H1 (cell line): Measurements from ENCODE around the gene GRHL3. TPM values are rescaled to one million over a fixed set of nuclear protein-coding genes. Genes with fewer than 3 reads are reported as not detected.

ENCODE experiments used
- CTCF ChIA-PET: fragments of 300-600 bp; sonication (Branson Sonifier 250); formaldehyde crosslinking; loops from one replicate; lab custom pipeline; 2021; ENCODE audit not compliant: partially characterized antibody; lab: Charles Lee
- POLR2A ChIA-PET: fragments of 300-600 bp; sonication (Branson Sonifier 250); formaldehyde crosslinking; loops from one replicate; lab custom pipeline; 2021; ENCODE audit warnings: inconsistent platforms; ENCODE audit not compliant: partially characterized antibody; lab: Charles Lee
- DNase-seq, 2 experiments: peaks; one replicate each; pipeline versions ENCODE4 v3.0.0 to v3.0.0-alpha.2; 2010 to 2022; ENCODE audit warnings: low spot score in 2 of 2, low read depth in 1 of 2, mixed read lengths in 1 of 2
- FAIRE-seq: peaks from 2 replicates; lab custom pipeline; 2011; peaks lifted over from hg19 to GRCh38; lab: Jason Lieb, UNC
- H2AFZ ChIP-seq: 2 replicates; pipeline ENCODE4 v1.8.1; 2012; ENCODE audit warnings: low read length, inconsistent platforms
- H2AK5ac ChIP-seq: 2 replicates; pipeline ENCODE4 v1.6.1; 2013; ENCODE audit warnings: low read depth, low read length
- H2BK120ac ChIP-seq: replicated peaks from 2 replicates; pipeline ENCODE3; 2013; ENCODE audit warnings: low read depth, low read length, inconsistent platforms
- H2BK12ac ChIP-seq: 2 replicates; pipeline ENCODE4 v1.6.1; 2013; ENCODE audit warnings: low read depth, low read length
- H2BK15ac ChIP-seq: 2 replicates; pipeline ENCODE4 v1.6.1; 2013; ENCODE audit warnings: low read length
- H2BK20ac ChIP-seq: 2 replicates; pipeline ENCODE4 v1.6.1; 2013; ENCODE audit warnings: low read length
- H2BK5ac ChIP-seq: 2 replicates; pipeline ENCODE4 v1.6.1; 2013; ENCODE audit warnings: low read depth, low read length
- H3K14ac ChIP-seq: 2 replicates; pipeline ENCODE4 v1.6.1; 2013; ENCODE audit warnings: inconsistent platforms; ENCODE audit not compliant: insufficient read length
- H3K18ac ChIP-seq: 2 replicates; pipeline ENCODE4 v1.6.1; 2013; ENCODE audit warnings: low read length; ENCODE audit errors: extremely low read depth
- H3K23ac ChIP-seq: 2 replicates; pipeline ENCODE4 v1.6.1; 2013; ENCODE audit warnings: inconsistent platforms; ENCODE audit not compliant: insufficient read length
- H3K23me2 ChIP-seq: 2 replicates; pipeline ENCODE4 v1.6.1; 2013; ENCODE audit warnings: low read depth, low read length
- H3K27ac ChIP-seq: 2 replicates; pipeline ENCODE4 v1.6.1; 2011; ENCODE audit warnings: low read depth, low read length, inconsistent platforms
- H3K27me3 ChIP-seq, 4 experiments: replicated peaks in 1 of 4; 1 replicate in 1 of 4; 2 replicates in 3 of 4; pipeline versions ENCODE4 v1.6.1 to v1.8.1; 2011 to 2013; ENCODE audit warnings: low read length in 3 of 4, mild to moderate bottlenecking in 3 of 4, inconsistent platforms in 2 of 4, mixed read lengths in 2 of 4, moderate library complexity in 1 of 4; ENCODE audit not compliant: control insufficient read depth in 3 of 4, insufficient read depth in 3 of 4; ENCODE audit errors: extremely low read depth in 1 of 4
- H3K36me3 ChIP-seq, 4 experiments: 2 replicates each; pipeline versions ENCODE4 v1.6.1 to v1.8.1; 2011 to 2013; ENCODE audit warnings: mild to moderate bottlenecking in 4 of 4, low read length in 3 of 4, moderate library complexity in 2 of 4, control low read depth in 1 of 4, inconsistent platforms in 1 of 4; ENCODE audit not compliant: insufficient read depth in 4 of 4, control insufficient read depth in 2 of 4
- H3K4ac ChIP-seq: replicated peaks from 2 replicates; pipeline ENCODE3; 2013; ENCODE audit warnings: low read length, low read depth, mixed read lengths, inconsistent platforms; ENCODE audit not compliant: insufficient read length
- H3K4me1 ChIP-seq, 4 experiments: replicated peaks in 1 of 4; 1 replicate in 1 of 4; 2 replicates in 3 of 4; pipeline versions ENCODE4 v1.6.1 to v1.8.1; 2011 to 2013; ENCODE audit warnings: low read length in 3 of 4, inconsistent platforms in 2 of 4, mixed read lengths in 1 of 4; ENCODE audit not compliant: insufficient read depth in 4 of 4, control insufficient read depth in 3 of 4
- H3K4me2 ChIP-seq, 2 experiments: 2 replicates each; pipeline versions ENCODE4 v1.6.1 to v1.8.1; 2011 to 2013; ENCODE audit warnings: low read depth in 2 of 2, low read length in 2 of 2, control low read depth in 1 of 2, inconsistent platforms in 1 of 2, mild to moderate bottlenecking in 1 of 2; ENCODE audit not compliant: insufficient read depth in 1 of 2
- H3K4me3 ChIP-seq, 4 experiments: fragments of 200-600, 300-600 bp in 1 of 4; sonication (generic), shearing (Covaris generic), sonication (Bioruptor Twin) in 1 of 4; 2 replicates each; pipeline versions ENCODE4 v1.5.1 to v1.8.1; 2011 to 2016; ENCODE audit warnings: low read length in 4 of 4, low read depth in 3 of 4, control low read depth in 2 of 4, inconsistent platforms in 2 of 4, mild to moderate bottlenecking in 2 of 4, mixed read lengths in 1 of 4, moderate library complexity in 1 of 4; ENCODE audit not compliant: insufficient read depth in 2 of 4; ENCODE audit errors: extremely low read depth in 1 of 4
- H3K56ac ChIP-seq: replicated peaks from 2 replicates; pipeline ENCODE3; 2013; ENCODE audit warnings: low read depth, mild to moderate bottlenecking, mixed read lengths, low read length, inconsistent platforms; ENCODE audit not compliant: insufficient read length
- H3K79me1 ChIP-seq: 2 replicates; pipeline ENCODE4 v1.6.1; 2013; ENCODE audit warnings: low read depth, low read length, control low read depth
- H3K79me2 ChIP-seq, 2 experiments: 2 replicates each; pipeline versions ENCODE4 v1.6.1 to v1.8.1; 2012 to 2013; ENCODE audit warnings: low read length in 2 of 2, mild to moderate bottlenecking in 2 of 2, inconsistent platforms in 1 of 2; ENCODE audit not compliant: insufficient read depth in 2 of 2, control insufficient read depth in 1 of 2
- H3K9ac ChIP-seq, 4 experiments: replicated peaks in 1 of 4; 1 replicate in 1 of 4; 2 replicates in 3 of 4; pipeline versions ENCODE4 v1.6.1 to v1.8.1; 2011 to 2013; ENCODE audit warnings: low read depth in 3 of 4, low read length in 3 of 4, control low read depth in 2 of 4, mild to moderate bottlenecking in 2 of 4, moderate library complexity in 2 of 4, inconsistent platforms in 1 of 4; ENCODE audit errors: extremely low read depth in 1 of 4
- H3K9me3 ChIP-seq, 2 experiments: 2 replicates each; pipeline versions ENCODE4 v1.6.1 to v1.8.1; 2012 to 2013; ENCODE audit warnings: mild to moderate bottlenecking in 2 of 2, moderate library complexity in 2 of 2, control low read depth in 1 of 2, inconsistent platforms in 1 of 2, low read depth in 1 of 2, low read length in 1 of 2, mixed read lengths in 1 of 2; ENCODE audit not compliant: insufficient read depth in 2 of 2
- H4K20me1 ChIP-seq, 2 experiments: replicated peaks in 1 of 2; 2 replicates each; pipeline versions ENCODE3 to v1.8.1; 2011 to 2013; ENCODE audit warnings: inconsistent platforms in 2 of 2, low read length in 2 of 2, mild to moderate bottlenecking in 1 of 2; ENCODE audit not compliant: insufficient read depth in 2 of 2, control insufficient read depth in 1 of 2
- H4K5ac ChIP-seq: 2 replicates; pipeline ENCODE4 v1.6.1; 2013; ENCODE audit warnings: low read length, low read depth, mixed read lengths, inconsistent platforms; ENCODE audit not compliant: insufficient read length
- H4K8ac ChIP-seq: 2 replicates; pipeline ENCODE4 v1.8.0; 2013; ENCODE audit warnings: mild to moderate bottlenecking, moderate library complexity, low read length, inconsistent platforms; ENCODE audit not compliant: insufficient read depth; ENCODE audit errors: extremely low read depth
- H4K91ac ChIP-seq: replicated peaks from 2 replicates; pipeline ENCODE3; 2013; ENCODE audit warnings: low read length, mixed read lengths, inconsistent platforms; ENCODE audit not compliant: insufficient read length
- ASH2L ChIP-seq: fragments of 200-600, 300-600 bp; sonication (generic); IDR thresholded peaks from one replicate; pipeline ENCODE4 v1.7.1; 2017; ENCODE audit warnings: low read length
- CHD1 ChIP-seq: IDR thresholded peaks from 2 replicates; pipeline ENCODE4 v1.6.1; 2012; ENCODE audit warnings: low read depth, low read length, improper control_type of control experiment
- CREB1 ChIP-seq: IDR thresholded peaks from 2 replicates; pipeline ENCODE4 v1.6.1; 2012; ENCODE audit warnings: inconsistent platforms
- FOSL1 ChIP-seq: IDR thresholded peaks from 2 replicates; pipeline ENCODE4 v1.6.1; 2011; ENCODE audit warnings: mild to moderate bottlenecking, low read depth, low read length, moderate library complexity; ENCODE audit not compliant: insufficient read depth
- HDAC6 ChIP-seq: IDR thresholded peaks from one replicate; pipeline ENCODE4 v1.7.1; 2012; ENCODE audit warnings: low read depth, mild to moderate bottlenecking, inconsistent platforms, low read length, moderate library complexity
- KDM4A ChIP-seq: IDR thresholded peaks from one replicate; pipeline ENCODE4 v1.7.1; 2012; ENCODE audit warnings: low read depth, mild to moderate bottlenecking, moderate library complexity, low read length, inconsistent platforms; ENCODE audit not compliant: severe bottlenecking
- NANOG ChIP-seq: IDR thresholded peaks from 2 replicates; pipeline ENCODE4 v1.6.1; 2011; ENCODE audit warnings: low read length, low read depth, mild to moderate bottlenecking, inconsistent platforms; ENCODE audit not compliant: insufficient read depth, poor library complexity, severe bottlenecking
- RAD21 ChIP-seq, 2 experiments: IDR thresholded peaks in 1 of 2; conservative IDR thresholded peaks in 1 of 2; 2 replicates each; pipeline ENCODE4 v1.6.1; 2011; ENCODE audit warnings: low read depth in 2 of 2, low read length in 2 of 2, improper control_type of control experiment in 1 of 2, inconsistent platforms in 1 of 2, mild to moderate bottlenecking in 1 of 2, moderate library complexity in 1 of 2
- SIN3A ChIP-seq, 2 experiments: IDR thresholded peaks in 1 of 2; conservative IDR thresholded peaks in 1 of 2; 2 replicates each; pipeline ENCODE4 v1.6.1; 2011 to 2012; ENCODE audit warnings: low read length in 2 of 2, improper control_type of control experiment in 1 of 2, low read depth in 1 of 2, mild to moderate bottlenecking in 1 of 2
- TAF1 ChIP-seq: IDR thresholded peaks from 2 replicates; pipeline ENCODE4 v1.6.1; 2011; ENCODE audit warnings: mild to moderate bottlenecking, low read depth, low read length
- TAF7 ChIP-seq: optimal IDR thresholded peaks from 2 replicates; pipeline ENCODE3; 2011; ENCODE audit warnings: low read depth, mild to moderate bottlenecking, inconsistent platforms, low read length, moderate library complexity, borderline replicate concordance
- TEAD4 ChIP-seq: IDR thresholded peaks from 2 replicates; pipeline ENCODE4 v1.6.1; 2012; ENCODE audit warnings: low read depth, low read length, inconsistent platforms, mixed read lengths
- YY1 ChIP-seq: IDR thresholded peaks from 2 replicates; pipeline ENCODE4 v1.6.1; 2011; ENCODE audit warnings: low read depth, mild to moderate bottlenecking, low read length
- WGBS, 2 experiments: shearing (Covaris generic) in 1 of 2; methylation state at CpG; one replicate each; pipeline versions ENCODE4 v1.1.6 to v1.1.7; 2013 to 2015; ENCODE audit warnings: low lambda C conversion rate in 2 of 2, mixed read lengths in 2 of 2, inconsistent platforms in 1 of 2, low coverage in 1 of 2, missing lambda C conversion rate in 1 of 2; ENCODE audit not compliant: insufficient replicate concordance in 2 of 2, insufficient coverage in 1 of 2, insufficient read length in 1 of 2; ENCODE audit errors: extremely low coverage in 1 of 2, missing lambda C conversion rate in 1 of 2; 5-methylcytosine and 5-hydroxymethylcytosine counted together
- polyA plus RNA-seq, 7 experiments: library from polyadenylated mRNA; depleted of rRNA in 3 of 7; stranded (reverse) in 5 of 7; unstranded in 2 of 7; fragments of >200 nt in 5 of 7; fragments of 200-250 nt in 2 of 7; gene quantifications; 1 replicate in 5 of 7; 2 replicates in 1 of 7; 4 replicates in 1 of 7; pipeline versions ENCODE4 v1.2.1 to v1.2.3, GENCODE V29; 2011 to 2013; ENCODE audit warnings: missing spikeins in 2 of 7, mixed read lengths in 2 of 7
- total RNA-seq: library from RNA; stranded (reverse); fragmentation: NEBNext Ultra II Directional; extraction: Animal tissue kit (Norgen Biotek cat#: 25700); gene quantifications from 2 replicates; pipeline ENCODE4 v1.2.1, GENCODE V29; 2021
- TF ChIP-seq, protein P1 (sequence below): IDR thresholded peaks from 2 replicates; pipeline ENCODE4 v1.6.1; 2012; ENCODE audit warnings: inconsistent platforms

GRHL3 gene
- total and polyA plus RNA-seq, 2 of the 8 experiments (the other 6 are each of a cell fraction or from before 2014, with no cell fraction given): 0.80 to 1.8 TPM

DNA sequence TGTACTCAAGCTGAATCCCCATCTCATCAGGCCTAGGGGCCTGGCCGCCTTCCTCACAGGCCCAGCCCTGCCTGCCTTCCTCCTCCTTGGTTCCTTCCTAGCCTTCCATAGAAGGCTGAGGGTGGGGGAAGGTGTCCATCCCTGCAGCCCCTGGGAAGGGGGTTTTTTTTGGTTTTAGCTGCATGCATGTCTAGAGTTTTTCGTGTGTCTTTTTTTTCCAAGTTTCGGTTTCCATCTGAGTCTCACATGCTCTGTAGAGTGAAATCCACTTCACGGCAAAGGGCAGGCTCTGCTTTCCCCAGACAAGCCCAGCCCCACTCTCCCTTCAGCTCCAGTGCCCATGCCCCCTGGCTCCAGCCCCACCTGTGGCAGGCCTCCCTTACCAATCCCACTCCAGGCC lies 32.1 kb downstream of the GRHL3 start:
- H3K23me2 ChIP-seq: peaks cover 3% of the 10 kb centered on the region; the same call in 1 of the 2 replicates
- no peaks in the 10 kb centered on the region for H3K9me3 ChIP-seq
- no peaks in the 10 kb centered on the region for H3K4me1 ChIP-seq
- H3K18ac ChIP-seq: no peak overlapping the region
- no peak overlapping the region for H3K4me2 ChIP-seq
- H3K79me2 ChIP-seq: no peaks in the 10 kb centered on the region
- no peak overlapping the region for H3K56ac ChIP-seq
- no peak overlapping the region for H4K91ac ChIP-seq
- no peak overlapping the region for H2AK5ac ChIP-seq
- H2BK15ac ChIP-seq: no peak overlapping the region
- H3K9ac ChIP-seq: no peak overlapping the region
- no peak overlapping the region for H3K14ac ChIP-seq
- H3K27ac ChIP-seq: no peak overlapping the region
- no peak for FAIRE-seq
- no peak overlapping the region for H2AFZ ChIP-seq
- no peak overlapping the region for H2BK20ac ChIP-seq
- H4K8ac ChIP-seq: no peak overlapping the region
- H2BK12ac ChIP-seq: no peak overlapping the region
- H3K36me3 ChIP-seq: no peaks in the 10 kb centered on the region
- no peak overlapping the region for H3K23ac ChIP-seq
- no peak overlapping the region for H2BK5ac ChIP-seq
- WGBS, 2 experiments: 94% methylated on average over 4 of the region's 4 CpGs; no CpG with 5 or more reads in 1 of the 2 experiments
- no peaks in the 10 kb centered on the region for H4K20me1 ChIP-seq
- no peak overlapping the region for H3K4me3 ChIP-seq
- no peak overlapping the region for H3K4ac ChIP-seq
- H4K5ac ChIP-seq: no peak overlapping the region
- H3K79me1 ChIP-seq: no peaks in the 10 kb centered on the region
- POLR2A ChIA-PET: no interaction called here
- H2BK120ac ChIP-seq: no peak overlapping the region
- CTCF ChIA-PET: interaction anchor here (0.7 to 3.5 kb wide), 4 partner anchors 37 to 152 kb away, joined by 3 to 13 read pairs (median 6); no protein-coding TSS in a partner anchor
- no peak for DNase-seq
- 0 out of 7 replicates have a peak, but pooled peaks cover 0 to 2% (median 0%) of the 10 kb centered on the region in 4 experiments for H3K27me3 ChIP-seq
- TF ChIP-seq SIN3A (conservative IDR thresholded peaks at IDR 0.05 in 1 of 2, IDR thresholded peaks at IDR 0.05 in 1 of 2; ENCODE audit: low read depth in 1 of 2, low read length in 2 of 2): no peak
- TF ChIP-seq FOSL1: no peak
- TF ChIP-seq KDM4A: no peak
- TF ChIP-seq, protein P1, sequence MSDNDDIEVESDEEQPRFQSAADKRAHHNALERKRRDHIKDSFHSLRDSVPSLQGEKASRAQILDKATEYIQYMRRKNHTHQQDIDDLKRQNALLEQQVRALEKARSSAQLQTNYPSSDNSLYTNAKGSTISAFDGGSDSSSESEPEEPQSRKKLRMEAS: no peak
- no peak for TF ChIP-seq RAD21 (IDR thresholded peaks at IDR 0.05 in 1 of 2, conservative IDR thresholded peaks at IDR 0.05 in 1 of 2; ENCODE audit: low read depth in 2 of 2, low read length in 2 of 2)
- no peak for TF ChIP-seq CHD1
- TF ChIP-seq HDAC6: no peak
- no peak for TF ChIP-seq TAF1
- TF ChIP-seq TEAD4: no peak
- TF ChIP-seq ASH2L: no peak
- no peak for TF ChIP-seq YY1
- TF ChIP-seq CREB1: no peak
- no peak for TF ChIP-seq TAF7
- no peak for TF ChIP-seq NANOG
